NCI-H82 (cell line): ENCODE data around the gene EXOC6.

ENCODE experiments used
- DNase-seq: peaks from one replicate; lab custom pipeline; 2025; lab: John Stamatoyannopoulos, UW

The EXOC6 gene

DNA sequence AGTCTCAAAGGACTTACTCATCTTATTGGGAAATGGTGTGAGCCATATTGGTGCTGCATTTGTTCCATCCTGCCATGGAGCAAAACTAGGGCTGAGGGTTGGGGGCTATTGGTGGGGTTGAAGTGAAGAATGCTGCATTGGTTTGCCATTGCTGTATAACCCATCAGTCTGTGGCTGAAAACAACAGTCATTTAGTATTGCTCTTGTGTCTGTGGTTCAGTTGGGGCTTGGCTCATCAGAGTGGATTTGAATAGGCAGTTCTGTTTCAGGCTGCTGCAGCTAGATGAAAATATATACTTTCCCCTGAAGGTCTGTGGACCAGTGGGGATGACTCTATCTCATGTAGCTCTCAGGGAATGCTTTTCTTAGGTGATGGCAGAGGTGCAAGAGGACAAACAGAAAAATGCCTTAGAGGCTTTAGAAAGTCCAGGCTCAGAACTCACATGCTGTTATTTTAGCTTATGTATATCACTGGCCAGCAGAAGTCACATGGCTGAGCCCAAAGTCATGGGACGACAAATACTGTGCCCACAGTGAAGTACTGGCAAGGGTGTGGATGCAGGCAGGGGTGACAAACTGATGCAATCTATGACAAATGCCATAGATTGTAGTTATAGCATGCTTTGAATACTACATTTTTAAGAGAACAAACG is 15.2 kb upstream of the EXOC6 start:
- no peak for DNase-seq

GRCh38 chr10:92834331-92834730 is 14.0 kb upstream of the EXOC6 start:
- no peak for DNase-seq

DNA sequence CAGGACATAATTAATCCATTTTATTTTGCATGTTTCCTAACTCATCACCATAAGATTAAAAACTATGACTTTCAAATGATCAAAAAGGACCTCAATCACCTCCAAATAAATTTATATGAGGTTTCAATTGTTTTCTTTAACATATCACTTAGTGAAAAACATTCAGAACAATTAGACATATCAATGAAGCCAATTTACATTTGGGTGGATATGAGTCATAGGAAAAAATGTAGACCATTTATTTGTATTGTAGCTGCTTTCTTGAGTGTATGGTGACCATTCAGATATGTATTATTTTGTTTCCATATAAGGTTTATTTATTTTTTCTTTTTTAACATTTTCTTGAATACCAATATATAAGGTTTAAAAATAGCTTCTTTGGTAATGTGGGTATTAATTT is 13.3 kb upstream of the EXOC6 start:
- no peak for DNase-seq

GRCh38 chr10:92837456-92837855 is 10.9 kb upstream of the EXOC6 start:
- DNase-seq: no peak

- DNase-seq: peak; percentile 72
Measured at GRCh38 chr10:92839191-92840085, 8.9 kb upstream of the EXOC6 start.

DNA sequence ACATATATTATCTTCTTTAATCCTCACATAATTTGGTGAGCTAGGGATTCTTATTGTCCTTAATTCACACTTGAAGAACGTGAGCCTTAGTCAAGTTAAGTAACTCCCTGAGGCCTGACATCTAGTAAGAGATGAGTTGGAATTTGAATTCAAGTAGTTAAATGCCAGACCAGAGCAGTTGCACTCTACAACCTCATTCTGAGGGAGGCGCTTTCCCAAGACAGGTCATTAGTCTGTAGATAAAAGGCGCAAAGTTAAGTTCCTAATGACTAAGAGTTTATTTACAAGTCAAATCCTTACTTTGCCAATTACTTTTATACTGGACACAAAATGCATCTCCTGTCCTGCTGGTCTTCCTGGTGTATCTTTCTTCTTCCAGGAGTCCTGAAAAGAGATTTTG is 3.6 kb upstream of the EXOC6 start:
- peak; percentile 47 for DNase-seq

DNA sequence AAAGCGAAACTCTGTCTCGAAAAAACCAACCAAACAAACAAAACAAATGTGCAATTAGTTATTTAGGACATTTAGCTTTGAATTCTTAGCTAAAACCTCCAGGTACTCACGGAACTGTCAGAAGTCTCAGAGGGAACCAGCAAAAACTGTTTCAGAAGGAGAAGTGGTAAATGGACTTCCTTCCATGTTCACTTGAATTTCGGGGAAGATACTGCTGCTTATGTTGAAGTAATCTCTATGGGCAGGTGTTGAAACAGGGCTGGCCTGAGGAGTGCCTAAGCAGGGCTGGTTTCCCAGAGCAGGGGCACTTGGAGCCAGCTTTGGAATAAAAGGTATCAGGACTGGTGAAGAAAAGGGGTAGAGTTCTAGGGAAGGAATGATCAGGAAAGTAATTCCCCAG is 2.4 kb upstream of the EXOC6 start:
- DNase-seq: no peak

GRCh38 chr10:92846344-92846743 is 2.0 kb upstream of the EXOC6 start:
- DNase-seq: no peak

DNA sequence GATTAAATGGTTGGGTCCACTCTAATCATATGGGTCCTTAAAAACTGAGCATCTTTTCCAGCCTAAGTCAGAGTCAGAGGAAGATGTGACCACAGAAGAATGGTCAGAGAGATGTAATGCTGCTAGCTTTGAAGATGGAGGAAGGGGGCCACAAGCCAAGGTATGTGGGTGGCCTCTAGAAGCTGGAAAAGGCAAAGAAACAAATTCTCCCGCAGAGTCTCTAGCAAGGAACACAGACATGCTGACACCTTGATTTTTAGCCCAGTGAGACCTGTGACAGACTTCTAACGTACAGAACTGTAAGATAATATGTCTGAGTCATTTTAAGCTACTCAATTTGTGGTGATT is 1.5 kb upstream of the EXOC6 start:
- DNase-seq: no peak

DNA sequence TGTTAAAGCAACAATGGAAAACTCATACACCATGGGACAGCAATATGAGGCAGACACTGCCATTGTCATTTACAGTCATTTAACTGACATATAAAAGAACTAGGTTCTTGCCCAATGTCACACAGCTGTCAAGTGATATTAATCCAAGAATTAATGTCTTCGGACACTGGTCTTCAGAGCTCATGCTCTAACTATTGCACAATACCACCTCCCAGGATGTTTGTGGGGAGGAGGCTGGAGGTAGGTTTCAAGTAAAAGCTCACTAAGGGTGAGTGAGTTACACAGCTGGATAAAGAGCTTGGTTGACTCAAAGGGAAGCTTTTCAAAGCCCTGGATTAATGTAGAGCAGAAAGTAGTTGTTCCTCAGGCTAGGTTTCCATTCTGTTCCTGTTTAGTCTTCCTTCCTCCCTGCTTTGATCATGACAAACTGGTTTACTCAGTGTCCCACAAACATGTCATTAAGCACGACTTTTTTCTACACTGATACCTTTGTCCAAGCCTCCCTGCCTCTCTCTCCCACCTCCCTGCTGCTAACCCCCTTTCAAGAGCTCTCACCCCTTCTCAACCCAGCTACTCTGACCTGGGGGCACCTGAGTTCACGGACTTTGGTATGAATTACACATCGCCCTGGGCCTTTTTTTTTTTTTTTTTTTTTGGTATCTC is 987 bp upstream of the EXOC6 start:
- DNase-seq: no peak

- no peak for DNase-seq
Measured at GRCh38 chr10:92848037-92848440, 281 bp upstream of the EXOC6 start.

- peak; percentile 54 for DNase-seq
Measured at GRCh38 chr10:92849234-92849525, 860 bp downstream of the EXOC6 start.

DNA sequence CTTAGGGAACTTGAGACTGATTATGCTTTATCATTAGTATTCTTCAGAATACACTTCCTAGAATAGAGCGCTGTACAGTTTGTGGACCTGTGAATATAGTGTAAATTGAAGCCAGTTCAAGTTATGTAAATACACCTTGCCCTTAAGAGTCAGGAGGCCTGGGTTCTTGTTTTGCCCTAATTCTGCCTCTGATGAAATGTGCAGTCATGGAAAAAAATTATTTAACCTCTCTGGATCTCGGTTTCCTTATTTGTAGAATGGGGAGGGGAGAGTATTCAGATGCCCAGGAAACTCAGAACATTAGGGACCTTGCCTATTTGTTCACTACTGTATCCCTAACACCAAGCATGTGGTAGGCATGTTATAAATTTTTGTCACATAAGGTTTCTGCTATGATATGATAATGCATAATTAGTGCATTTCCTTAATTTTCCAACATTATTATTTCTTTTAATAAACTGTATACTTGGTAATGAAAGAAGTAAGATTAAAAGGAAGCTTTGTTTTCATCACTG is 1.3 kb downstream of the EXOC6 start:
- DNase-seq: no peak

DNA sequence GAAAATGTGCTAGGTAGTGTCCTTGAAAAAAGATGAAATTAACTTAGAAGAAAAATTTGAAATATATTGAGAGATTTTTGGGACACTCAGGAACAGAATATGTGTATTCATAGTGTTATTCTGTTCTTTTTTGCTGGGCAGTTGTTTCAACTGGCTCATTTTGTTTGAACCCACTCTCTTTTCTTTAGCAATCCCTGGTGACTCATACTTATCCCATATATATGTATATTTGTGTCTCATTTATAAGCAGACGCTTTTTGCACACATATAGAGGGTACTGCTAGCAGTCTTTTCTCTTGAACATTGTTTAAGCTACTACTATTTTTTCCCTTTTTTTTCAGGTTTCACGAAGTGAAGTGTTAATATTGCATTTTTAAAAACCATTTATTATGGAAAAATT is 1.9 kb downstream of the EXOC6 start:
- DNase-seq: no peak

DNA sequence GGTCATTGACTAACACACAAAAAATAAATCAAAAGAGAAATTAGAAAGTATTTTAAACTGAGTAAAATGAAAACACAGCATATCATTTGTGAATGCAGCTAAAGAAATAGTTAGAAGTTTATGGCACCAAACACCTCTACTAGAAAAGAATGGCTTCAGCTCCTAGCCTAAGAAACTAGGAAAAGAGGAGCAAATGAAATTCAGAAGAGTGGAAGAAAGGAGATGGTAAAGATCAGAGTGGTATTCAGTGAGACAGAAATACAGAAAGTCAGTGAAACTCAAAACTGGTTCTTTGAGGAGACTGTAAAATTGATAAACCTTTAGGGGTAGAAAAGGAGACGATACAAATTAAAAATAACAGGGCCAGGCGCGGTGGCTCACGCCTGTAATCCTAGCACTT is 2.7 kb downstream of the EXOC6 start:
- DNase-seq: no peak

DNA sequence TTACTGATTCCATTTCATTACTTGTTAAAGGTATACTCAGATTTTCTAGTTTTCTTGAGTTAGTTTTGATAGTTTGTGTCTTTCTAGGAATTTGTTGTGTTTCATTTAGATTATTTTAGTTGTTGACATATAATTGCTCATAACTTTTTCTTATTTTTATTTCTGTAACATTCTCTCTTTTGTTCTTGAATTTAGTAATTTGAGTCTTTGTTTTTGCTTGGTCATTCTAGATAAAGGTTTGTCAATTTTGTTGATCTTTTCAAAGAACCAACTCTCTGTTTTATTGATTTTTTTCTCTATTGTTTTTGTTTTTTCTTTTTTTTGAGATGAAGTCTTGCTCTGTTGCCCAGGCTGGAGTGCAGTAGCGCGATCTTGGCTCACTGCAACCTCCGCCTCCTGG is 7.2 kb downstream of the EXOC6 start:
- DNase-seq: no peak

DNA sequence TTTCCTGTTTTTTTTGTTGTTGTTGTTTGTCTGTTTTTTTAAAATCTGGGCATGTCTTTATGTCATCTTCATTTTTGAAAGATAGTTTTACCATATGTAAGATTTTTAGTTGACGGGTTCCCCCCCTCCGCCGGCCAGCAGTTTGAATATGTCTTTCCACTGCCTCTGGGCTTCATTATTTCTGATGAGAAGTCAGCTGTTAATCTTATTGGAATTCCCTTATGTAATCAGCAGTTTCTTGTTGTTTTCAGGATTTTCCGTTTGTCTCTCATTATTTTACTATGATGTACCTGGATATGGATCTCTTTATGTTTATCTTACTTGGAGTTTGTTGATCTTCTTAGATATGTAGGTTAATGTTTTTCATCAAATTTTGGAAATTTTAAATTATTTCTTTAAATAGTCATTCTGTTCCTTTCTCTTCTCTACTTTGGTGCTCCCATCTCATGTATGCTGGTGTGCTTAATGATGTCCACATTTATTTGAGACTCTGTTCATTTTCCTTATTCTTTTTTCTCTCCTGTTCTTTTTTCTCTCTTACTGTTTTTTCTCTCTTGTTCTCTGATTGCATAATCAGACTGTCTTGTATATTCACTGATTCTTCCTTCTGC is 9.7 kb downstream of the EXOC6 start:
- DNase-seq: no peak

DNA sequence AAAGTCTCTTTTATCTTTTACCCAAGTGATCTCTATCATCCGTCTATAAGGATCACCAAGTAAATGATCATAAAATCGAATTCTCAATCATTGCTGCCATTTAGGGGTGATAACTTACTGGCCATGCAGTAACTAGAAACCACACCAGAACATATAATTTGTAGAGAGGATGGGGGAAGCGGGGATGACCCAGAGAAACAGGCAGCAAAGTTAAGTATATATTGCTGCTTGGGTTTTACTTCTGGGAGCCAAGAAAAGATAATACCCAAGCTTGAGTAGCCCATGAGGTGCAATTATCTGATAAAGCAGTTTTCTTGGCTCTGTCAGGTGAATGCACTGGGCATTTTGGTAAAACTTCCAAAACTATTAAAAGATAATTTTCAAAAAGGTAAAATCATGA is 18.9 kb downstream of the EXOC6 start:
- no peak for DNase-seq

DNA sequence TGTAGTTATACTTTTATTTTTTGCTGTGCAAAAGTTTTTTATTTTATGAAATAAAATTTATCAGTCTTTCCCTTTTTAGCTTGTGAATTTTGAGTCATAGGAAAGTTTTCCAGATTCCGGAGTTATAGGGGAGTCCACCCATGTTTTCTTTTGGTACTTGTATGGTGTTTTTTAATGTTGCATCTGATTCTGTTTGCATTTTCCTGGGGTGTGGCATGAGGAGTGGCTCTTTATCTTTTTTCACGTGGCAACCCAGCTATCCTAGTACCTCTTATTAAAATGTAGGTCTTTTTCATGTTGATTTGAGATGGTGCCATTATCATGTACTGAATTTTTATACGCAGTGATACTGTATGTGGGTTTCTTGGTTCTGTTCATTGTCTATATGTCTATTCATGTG is 19.7 kb downstream of the EXOC6 start:
- no peak for DNase-seq

DNA sequence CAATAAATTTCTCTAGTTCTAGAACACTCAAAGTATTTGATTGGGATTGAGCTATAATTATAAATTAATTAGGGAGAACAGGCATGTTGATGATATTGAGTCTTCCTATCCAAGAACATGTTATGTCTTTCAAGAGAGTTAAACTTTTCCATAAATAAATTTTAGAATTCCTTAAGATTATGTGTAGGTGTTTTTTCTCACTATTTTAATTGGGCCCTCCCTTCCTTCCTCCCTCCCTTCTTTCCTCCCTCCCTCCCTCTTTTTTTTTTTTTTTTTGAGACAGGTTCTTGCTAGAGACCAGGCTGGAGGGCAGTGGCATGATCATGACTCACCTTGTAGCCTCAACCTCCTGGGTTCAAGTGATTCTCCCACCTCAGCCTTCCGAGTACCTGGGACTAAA is 20.2 kb downstream of the EXOC6 start:
- DNase-seq: no peak

DNA sequence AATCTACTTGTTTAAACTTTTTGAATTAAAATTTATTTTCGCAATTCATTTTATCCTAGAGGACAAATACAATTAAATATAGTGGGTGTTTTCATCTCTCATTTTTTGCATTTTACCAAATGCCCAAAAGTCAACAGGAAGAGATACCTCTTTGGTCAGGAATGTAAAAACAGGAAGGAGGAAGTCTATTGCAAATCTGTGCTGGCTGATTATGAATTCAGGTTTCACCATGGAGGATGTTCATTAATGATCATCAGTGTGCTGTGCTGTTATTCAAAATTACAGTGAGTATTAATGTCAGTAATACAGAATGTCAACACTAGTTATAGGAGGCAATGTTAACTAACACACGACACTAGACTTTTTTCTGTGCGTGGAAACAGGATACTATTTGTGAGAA is 24.7 kb downstream of the EXOC6 start:
- no peak for DNase-seq

GRCh38 chr10:92876509-92877036 is 28.3 kb downstream of the EXOC6 start:
- DNase-seq: no peak
